T-helper 9 cell (primary cell): ENCODE results near the gene FGF12.
A peak's percentile ranks its signal among the peaks of the same experiment; 100 is the strongest.
"Not testable (repeated sequence)": the region's sequence is repeated elsewhere in the genome, so short reads cannot be mapped to it uniquely, and the experiment has no call there.

Source experiments
- DNase-seq: peaks from one replicate; pipeline ENCODE4 v3.0.0-alpha.2; 2020

The FGF12 gene

DNA sequence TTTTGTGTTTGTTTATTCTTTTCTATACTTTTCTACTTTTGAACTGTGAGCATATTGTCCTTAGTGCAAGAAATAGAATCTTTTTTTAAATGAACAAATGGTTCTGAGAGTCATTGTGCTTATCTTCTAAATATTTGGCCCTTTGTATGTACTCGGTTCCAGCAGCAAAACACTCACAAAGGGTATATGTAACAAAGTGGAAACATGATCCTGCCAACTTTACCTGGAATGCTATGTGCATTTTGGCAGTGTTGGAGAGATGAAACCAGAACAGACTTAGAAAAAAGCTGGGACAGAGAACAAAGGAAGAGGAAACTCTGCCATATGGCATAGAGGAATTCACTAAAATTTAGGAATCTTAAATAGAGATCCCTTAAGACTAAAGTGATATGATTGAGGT is 150.1 kb downstream of the FGF12 start:
- DNase-seq, result no peak

DNA sequence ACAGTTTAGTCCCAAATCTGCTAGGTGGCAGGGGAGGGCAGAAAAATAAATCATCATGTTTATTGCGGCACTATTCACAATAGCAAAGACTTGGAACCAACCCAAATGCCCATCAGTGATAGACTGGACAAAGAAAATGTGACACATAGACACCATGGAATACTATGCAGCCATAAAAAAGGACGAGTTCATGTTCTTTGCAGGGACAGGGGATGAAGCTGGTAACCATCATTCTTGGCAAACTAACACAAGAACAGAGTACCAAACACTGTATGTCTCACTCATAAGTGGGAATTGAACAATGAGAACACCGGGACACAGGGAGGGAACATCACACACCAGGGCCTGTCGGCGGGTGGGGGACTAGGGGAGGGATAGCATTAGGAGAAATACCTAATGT is 150.6 kb downstream of the FGF12 start:
- not testable (repeated sequence) for DNase-seq

DNA sequence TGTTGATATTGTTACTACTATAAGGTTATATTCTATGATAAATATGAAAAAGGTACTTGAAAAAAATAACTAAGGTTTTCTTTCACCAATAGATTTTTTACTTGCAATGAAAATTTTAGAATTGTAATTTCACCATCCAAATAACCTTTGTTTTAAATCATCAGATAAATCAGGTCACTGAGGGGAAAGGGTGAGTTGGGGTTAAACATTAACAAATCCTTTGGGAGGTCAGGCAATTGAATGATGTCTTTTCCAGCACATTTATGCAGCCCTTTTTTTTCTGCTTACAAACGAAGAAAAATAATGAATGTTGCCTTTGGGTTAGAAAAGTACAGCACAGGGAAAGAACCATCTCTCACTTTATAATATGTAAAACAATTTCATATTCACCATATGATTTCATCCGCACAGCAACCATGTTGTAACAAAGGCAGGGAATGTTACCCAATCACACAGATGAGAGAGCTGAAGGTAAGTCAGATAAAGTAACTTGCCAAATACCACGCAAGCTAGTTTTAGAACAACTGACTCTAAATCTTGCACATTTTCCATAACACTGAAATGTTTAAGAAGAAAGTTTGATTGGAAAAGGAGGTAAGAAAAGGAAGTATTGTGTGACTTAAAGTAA is 151.3 kb downstream of the FGF12 start:
- no peak for DNase-seq

DNA sequence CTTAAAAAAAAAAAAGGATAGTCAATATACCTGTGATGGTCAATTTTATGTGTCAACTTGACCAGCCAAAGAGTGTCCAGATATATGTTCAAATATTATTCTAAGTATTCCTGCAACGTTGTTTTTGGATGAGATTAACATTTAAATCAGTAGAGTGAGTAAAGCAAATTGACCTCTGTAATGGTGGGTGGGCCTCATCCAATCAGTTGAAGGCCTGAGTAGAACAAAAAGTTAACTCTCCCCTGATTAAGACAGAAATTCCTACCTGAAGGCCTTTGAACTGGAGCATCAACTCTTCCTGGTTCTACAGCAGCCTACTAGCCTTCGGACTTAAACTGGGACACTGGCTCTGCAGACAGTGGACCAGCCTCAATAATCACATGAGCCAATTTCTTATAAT is 154.1 kb downstream of the FGF12 start:
- DNase-seq, result no peak

DNA sequence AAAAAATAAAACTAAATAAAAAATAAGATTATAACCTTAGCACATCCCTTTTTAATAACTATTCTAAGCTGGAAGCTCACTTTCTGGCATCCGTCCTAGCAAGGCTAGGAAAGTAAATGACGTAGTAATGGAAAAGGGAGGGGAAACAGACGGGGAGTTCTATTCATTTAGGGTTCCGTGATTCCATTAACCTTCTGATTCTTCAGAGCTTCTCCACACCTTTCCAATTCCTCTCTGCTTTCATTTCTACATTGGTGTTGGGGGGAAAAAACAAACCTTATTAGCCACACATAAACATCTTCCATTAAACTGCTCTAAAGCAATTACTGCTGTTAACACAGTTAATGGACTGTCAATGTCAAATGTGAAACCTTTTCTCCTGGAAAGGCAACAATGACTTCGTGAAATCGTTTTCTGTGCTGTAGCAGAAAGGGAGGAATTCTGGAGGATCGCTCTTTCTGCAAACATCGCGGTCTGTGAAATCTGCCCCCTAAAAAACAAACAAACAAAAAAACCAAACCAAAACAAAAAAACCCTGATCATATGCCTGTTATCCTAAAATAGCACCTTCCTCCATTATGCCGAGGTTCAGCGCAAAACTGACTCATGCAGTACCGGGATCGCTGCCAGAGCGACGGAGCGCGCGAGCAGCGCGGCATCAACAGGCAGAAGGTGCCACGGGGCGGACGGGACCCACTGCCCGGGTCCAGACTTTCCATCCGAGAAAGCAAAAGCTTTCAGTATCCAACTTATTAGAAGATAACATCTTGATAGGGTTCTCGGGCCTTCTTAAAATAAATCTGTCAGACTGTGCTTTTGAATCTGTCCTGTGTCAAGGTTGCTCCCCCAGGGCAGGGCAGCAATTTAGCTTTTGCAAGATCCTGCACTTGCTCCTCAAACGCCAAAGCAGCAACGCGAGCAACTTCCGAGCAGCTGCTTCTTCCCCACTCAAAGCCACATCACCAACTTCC is 156.2 kb downstream of the FGF12 start:
- no peak for DNase-seq

DNA sequence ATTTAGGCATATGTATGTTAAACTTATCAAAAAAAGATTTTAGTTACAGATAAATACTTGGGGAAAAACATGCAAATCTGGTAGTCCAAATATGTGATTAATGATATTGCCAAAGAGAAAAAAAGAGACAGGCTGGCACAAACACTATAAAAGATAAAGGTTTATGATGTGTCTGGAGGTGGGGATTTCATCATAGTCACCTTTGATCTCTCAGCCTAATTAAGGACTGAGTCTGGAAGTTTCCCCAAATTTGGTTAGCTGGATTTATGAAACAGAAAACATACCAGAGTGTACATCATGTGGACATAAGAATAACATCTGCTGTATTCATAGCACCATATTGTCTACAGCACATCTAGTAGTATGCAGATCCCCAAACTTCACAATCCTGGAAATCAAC is 157.0 kb downstream of the FGF12 start:
- no peak for DNase-seq

DNA sequence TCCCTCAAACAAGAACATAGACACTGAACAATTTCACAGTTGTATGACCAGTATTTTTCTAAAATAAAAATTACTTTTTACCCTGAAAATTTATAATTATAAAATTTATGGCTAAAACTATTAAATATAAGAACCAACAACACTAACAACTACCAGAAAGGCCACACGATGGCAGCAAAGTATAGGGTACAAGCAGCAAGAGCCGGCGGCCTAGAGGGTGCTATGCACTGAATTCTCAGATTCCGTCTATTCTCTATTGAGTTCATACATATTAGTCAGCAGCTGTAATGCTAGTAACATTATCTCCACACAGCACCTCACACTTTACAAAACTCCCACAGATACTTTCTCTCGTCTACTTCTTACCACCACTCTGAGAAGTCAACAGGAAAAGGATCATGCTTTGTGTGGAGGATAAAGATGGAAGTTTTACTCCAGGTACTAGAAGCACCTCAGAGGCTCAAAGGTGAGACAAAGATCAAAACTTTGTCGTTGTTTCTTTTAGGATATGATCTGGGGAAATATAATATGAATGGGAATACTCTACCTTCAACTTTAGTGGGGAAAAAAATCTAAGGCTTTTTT is 160.5 kb downstream of the FGF12 start:
- peak; percentile 49 for DNase-seq

DNA sequence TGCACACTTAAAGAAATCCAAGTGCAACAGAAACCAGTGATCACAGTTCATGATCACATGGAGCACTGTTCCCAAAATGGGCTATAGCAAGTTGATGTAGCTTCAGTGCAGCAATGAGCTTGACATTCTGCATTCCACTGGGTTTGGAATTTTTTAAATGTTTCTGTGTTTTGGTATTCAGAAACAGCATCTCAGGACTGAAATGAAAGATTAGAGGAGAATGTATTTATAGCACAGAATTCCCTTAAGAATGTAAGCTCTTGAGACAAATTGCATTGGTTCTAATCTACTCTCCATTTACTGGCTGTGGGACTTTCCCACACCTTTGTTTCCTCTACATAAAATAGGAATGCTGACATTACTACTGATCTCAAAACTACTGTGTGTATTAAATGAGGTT is 162.7 kb downstream of the FGF12 start:
- no peak for DNase-seq

DNA sequence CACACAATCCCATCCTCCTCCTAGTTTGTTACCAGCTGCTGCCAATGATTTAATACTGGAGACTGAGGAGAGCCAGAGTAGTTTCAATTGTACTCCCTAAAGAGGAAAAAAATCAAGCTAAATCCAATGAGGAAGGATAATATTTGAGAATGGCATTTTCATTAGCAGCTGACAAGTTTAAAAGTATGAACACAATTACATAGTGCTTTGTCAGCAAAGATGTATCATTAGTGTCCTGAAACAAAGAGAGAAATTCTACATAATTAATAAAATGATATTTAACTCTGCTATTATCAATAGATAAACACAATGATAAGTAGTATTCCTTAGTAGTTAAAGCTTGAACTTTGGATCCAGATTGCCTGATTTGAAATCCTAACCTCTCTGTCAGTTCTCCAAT is 163.9 kb downstream of the FGF12 start:
- no peak for DNase-seq

DNA sequence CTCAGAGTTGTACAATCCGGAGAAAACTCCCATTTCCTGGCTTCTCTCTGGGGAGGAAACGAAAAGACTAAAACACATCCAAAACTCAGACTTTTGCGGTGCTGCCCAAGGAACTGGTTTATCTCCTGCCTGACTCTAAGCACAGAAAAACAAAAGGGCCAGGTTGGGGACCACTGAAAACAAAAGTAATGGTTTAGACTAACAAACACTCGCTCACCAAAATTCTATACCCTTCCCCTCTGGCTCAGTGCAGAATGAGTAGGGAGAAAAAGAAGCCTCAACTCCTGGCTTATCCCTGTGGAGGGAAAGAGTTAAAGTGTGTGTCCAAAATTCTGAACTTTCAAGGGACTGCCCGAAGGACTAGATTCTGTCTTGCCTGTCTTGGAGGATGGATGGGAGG is 173.6 kb downstream of the FGF12 start:
- DNase-seq, result no peak

DNA sequence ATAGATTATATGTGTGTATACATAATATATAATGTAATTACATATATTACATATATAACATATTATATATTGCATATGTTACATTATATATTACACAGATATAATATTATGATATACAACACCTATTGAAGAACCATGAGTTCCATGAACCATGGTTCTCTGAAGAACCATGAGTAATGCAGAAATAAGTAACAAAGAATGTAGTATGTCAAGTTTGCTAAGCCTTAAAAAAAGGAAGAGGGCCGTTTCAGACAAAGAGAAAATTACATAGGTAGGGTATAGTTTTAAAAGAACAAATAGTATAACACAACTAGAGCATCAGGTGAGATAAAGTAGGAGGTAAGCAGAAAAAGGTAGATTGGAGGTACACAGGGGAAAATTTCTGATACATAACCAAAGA is 177.0 kb downstream of the FGF12 start:
- no peak for DNase-seq

DNA sequence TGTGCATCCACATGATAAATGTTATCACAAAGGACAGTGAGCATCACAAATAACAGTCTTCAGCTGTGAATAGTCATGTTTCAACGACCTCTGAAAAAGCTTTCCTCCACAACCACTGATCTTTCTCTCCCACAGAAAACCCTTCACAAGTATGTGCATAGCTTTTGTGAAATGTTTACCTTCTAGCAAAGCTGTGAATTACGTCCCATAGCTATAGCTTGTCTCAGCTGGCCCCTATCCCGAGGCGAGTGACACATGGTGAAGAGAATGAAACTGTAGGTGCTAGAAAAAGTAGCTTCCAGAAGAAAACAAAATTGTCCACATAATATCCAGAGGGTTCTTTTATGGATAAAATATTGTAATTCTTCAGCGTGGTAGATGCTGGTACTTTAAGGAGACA is 182.0 kb downstream of the FGF12 start:
- no peak for DNase-seq

DNA sequence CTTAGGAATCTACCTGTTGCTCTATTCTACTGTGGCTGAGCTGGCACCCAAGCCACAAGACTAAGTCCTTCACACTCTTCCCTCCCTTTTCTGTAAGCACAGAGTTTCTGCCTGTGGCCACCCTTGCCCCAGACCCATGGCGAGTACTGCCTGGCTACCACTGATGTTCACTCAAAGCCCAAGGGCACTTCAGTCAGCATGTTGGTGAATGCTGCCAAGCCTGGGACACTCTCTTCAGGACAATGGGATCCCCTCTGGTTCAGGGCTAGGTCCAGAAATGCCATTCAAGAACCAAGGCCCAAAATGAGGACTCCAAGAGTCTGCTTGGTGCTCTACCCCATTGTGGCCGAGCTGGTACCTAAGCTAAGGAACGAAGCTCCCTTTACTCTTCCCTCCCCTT is 184.2 kb downstream of the FGF12 start:
- no peak for DNase-seq

DNA sequence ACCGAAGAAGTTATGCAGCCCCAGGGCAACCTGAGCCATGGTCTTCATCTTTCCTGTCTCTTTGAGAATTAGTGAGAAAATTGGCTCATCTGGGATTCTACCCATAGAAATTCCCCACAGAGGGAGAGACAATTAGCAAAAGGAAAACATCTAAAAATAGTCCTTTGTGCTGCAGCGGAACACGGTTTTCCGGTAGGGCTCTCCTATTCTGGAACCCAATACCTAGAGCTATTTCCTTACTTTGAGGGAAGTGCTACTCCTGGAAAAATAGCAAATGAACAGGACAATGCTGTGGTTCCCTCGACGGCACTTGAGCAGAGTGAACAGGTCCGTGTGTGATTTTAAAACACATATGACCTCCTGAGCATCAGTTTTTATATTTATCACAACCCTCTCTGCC is 210.5 kb downstream of the FGF12 start:
- DNase-seq, result no peak

DNA sequence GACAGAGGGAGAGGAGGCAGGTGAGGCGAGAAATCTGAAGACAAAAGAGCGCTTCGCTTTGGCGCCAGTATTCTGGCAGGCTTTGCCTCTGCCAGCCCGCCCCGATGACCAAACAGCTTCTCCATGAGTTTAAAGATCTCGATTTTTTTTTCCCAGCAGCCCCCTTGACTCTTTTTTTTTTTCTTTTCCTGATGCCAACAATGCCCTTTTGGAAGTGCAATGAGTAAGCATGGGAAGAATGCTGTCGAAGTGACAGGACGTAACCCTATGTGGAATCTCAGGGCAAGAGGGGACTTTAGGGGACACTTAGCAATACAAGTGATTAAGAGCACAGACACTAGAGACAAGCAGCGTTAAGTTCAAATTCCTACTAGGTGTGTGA is 211.7 kb downstream of the FGF12 start:
- DNase-seq, result no peak

DNA sequence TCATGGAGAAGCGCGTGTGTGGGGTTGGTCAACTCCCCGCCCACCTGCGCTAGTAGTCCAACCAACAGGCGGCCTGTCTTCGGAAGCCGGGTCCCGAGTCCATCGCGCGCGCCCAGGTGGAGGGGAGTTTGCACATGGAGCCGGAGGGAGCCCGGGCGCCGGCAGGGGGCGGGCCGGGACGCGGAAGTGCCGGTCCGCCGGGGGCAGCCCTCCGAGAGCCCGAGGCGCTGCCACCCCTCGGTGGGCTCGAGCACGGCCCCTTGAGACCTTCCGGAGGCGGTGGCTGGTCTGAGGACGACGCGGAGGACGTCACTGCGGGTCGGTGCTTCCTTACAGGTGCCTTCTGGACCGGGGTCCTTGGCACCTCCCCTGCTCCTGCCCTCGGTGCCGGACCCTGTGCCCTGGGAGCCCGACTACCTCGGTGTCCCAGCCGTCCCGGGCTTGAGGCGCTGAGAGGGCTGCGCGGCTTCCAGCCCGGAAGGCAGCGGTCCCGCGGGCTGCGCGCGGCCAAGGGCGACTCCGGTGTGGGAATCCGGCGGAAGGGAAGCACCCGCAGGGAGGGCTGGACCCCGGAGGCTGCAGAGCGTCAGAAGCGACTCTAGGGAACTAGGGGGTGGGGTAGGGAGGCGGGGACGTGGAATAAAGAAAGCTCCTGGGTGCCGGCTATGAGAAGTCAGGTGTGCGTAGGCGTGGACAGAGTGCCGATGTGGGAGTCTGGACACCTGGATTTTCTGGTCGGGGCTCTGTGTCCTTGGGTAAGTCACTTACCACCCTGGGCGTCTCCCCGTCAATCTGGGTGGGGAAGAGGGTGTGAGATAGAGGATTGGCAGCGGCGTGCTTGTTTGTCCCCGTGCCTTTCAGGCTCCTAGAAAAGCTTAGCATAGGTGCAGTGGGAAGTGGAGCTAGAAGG is 212.3 kb downstream of the FGF12 start:
- DNase-seq, result no peak

DNA sequence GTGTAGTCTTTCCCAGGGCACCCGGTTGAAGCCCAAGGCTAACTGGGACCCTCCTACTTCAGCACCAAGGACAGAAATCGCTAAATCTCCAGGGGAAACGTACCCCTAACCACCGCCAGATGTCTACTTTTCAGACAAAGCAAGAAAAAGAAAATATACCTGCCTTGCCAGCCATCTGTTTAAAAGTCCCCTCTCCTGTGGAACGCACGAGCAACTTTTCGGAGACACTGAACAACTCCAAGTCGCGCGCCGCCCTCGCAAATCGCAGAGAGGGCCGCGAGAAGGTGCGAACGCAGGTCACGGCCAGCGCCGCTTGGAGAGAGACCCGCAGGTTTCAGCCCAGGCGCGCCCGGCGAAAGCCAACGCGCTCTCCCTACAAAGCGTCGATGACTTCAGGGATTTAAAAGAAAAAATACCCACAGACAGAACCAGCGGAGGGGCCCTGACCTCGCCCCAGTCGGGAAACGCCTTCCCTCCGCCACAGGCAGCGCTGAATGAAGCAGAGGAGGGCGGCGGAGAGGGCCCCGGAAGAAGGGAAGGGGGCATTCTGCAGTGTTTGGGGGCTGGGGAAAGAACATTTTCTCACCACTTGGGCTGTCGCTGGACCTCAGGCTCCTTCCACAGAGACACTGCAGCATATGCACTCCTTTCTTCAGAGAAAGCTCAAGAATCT is 213.1 kb downstream of the FGF12 start:
- no peak for DNase-seq

DNA sequence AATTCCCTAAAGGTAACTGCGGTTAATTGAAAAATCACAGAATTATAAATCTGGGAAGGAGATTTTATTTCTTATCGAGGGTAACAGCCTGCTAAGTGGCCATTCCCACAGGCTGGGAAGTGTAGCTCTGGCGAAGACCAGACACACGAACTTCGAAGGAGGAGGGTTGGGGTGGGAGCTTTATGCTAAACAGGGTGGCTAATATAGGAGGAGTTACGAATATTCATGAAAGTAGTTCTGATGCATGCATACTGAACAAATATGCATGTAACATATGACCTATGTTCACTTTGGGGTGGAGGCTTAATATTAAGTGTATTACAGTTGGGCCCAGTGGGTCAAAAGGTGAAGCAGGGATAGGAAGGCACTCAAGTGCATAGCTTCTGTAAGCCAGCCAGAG is 221.6 kb downstream of the FGF12 start:
- DNase-seq, result no peak

DNA sequence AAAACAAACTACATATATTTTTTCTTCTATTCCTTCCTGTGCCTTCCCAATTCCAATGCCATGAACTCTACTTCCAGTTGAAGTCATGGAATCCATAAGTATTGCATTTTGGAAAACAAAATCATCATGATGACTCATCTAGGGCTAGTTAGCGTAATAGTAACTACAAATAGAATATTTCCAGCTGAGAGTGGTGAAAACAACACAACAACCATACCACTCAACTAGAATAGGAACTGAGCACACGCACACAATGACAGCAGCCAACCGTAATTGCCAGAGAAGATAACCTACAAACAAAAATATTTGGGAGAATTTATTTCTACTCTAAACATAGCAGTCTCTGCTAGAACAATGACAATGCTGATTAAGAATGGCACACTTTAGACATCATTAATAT is 225.9 kb downstream of the FGF12 start:
- DNase-seq, result no peak

DNA sequence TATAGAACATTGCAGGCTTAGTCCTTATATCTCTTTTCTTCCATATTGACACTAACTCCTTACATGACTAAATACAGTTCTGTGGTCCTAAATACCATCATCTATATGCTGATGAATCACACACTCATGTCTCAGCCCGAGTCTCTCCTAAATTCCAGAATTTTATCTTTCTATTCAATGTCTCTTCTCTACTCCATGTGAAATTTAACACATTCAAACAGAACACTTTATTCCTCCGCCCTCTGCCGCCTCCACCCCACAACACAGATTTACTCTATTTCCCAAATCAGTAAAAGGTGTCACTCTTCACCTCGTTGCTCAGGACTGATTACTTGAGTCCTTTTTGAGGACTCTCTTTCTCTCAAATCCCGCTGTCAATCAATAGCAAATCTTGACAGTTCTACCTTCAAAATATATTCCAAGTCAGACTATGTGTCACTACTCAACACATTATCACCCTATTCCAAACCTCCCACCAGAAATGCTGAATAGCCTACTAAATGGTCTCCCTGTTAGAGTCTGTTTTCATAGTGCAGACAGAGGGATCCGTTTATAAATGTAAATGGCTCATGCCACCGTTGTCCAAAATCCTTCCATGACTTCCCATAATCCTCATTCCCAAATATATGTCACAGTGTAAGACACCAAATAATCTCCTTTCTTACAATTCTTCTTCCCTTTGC is 230.3 kb downstream of the FGF12 start:
- DNase-seq, result no peak

DNA sequence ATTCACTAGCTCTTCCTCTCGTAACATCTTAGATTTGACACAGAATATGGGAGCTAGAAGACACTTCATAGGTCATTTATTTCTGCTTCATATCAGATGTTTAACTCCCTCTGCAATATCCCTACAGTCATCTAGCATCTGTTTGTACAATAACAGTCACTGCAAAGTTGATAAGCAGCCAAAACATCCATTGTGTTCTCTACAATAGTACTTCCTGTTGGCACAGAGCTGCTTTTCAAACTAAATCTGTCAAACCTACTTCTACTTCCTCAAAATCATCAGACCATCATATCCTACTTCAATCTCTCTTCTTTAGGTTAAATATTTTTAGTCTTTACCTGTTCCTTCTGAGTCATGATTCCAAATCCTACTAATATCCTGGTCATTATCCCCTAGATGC is 233.2 kb downstream of the FGF12 start:
- no peak for DNase-seq

DNA sequence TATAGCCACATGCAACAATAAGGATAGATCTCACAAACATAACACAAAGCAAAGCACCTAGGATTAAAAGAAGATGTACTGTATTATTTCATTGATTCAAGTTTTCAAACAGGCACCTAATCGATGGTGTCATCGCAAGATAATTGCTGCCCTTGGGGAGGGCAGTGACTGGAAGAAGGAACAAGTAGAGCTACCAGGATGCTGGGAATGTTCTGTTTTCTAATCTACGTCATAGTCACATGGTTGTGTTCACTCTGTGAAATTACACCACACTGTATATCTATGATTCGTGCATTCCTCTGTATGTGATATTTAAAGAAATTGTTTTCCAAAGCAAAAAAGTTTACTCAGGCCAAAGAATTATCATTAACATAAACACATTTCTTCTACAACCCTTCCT is 236.6 kb downstream of the FGF12 start:
- no peak for DNase-seq
